HG03108 (cell line): Measurements from ENCODE around the gene PNKD.
"Not testable (repeated sequence)": the region's sequence is repeated elsewhere in the genome, so short reads cannot be mapped to it uniquely, and the experiment has no call there.

Source experiments
- ATAC-seq: cut with Tn5 transposase; IDR thresholded peaks from one replicate; pipeline ENCODE4 v1.9.1; 2021; ENCODE audit warnings: moderate library complexity; ENCODE audit not compliant: unreplicated experiment

The PNKD gene

DNA sequence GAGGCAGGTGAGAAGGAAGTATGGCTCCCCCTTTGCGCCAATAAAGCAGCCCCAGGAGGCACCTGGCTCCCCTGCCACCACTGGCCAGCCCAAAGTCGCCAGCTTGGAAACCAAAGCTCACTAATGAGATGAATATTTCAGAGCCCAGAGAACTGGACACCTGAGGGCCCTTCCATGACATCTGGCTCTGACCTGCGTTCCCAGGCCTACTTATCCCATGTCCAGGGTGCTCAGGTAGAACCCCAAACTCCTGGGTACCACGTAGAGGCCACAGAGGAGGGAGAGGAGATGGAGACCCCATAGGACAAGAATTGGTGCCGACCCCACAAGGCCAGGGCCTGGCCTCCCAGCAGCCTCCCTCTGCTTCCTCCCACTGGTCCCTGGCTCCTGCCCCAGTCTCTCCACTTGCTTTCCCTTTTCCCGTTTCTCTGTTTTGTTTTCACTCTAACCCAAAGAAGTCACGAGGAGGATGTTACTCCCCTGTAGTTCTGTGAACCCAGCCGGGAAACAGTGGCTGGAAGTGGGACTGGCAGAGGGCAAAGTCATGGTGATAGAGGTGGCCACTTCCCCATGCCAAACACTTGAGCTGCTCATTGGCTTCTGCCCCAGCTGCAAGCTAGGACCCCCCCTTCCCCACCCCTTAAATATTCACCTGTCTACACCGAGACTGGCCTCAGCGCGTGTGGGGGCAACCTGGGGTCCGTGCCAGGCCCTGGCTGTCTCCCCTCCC is 21.2 kb downstream of the PNKD start:
- ATAC-seq = no peak

DNA sequence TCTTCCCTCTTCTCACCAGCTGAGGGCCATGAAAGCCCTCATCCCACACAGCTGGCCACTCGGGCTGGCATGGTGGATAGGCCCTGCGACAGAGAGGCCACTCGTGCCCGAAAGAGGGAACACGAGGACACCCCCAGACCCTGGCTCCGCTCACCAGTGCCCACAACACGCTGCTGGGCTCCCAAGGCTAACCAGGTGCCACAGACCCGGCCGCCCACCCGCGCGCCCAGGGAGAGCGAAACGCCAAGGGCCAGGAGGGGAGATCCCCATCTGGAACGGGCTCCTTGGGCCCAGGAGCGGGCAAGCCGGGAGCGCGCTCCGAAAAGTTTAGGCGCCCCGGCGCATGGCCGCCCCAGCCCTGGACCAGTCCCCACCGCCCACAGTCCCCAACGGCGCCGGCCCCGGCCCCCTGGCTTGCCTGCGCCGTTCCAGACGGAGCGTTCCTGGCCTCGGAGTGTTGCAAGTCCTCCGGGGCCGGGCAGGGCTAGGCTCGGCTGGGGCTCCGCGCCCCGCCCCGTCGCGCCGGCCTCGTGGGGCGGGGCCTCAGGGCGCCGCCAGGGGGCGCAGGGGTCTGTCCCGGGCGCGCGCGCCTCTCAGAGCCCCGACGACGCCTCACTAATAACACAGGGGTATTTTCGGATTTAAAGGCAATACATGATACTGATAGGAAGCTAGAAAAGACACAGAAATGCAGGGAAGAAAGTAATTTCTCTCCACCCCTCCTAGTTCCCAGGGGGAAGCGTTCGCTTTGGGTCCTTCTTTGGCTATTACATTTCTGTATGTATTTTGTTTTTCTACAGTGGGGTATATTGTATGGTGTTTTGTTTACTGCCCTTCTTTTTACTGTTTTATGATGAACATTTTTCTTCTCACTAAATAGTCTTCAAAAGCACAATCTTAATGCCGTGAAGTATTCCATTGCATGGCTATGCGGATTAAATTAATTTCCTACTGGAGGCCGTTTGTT is 22.0 kb downstream of the PNKD start, which contains the start of gene TMBIM1:
TMBIM1 (minus strand) TSS at position 456 of the 967 bp plus-strand sequence. CDS start 10,362 bp downstream, outside the sequence.
- ATAC-seq = peak; percentile 59

DNA sequence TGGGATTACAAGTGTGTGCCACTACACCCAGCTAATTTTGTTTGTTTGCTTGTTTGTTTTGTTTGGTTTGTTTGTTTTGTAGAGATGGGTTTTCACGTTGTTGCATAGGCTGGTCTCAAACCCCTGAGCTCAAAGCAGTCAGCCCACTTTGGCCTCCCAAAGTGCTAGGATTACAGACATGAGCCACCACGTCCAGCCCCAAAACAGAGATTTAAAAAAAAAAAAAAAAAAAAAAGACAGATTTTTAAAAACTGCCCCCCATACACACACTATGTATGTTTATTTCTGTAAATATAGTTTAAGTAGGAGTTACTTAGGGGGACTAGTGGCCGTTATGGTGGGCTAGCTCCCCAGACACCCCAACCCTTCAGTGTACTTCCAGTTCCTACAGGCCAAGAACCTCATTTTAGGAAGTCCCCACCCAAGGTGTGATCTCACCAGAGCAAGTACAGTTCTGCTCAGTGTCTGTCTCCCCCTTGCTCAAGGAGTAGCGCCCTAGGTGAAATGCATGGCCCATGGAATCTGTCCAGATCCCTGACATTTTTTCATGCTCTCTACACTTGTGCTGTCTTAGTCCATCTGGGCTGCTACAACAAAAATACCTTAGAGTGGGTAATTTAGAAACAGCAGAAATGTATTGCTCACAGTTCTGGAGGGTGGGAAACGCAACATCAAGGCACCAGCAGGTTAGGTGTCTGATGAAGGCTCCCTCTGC is 23.6 kb downstream of the PNKD start:
- ATAC-seq = no peak

- ATAC-seq = no peak
Observed at GRCh38 chr2:218294430-218295022, 24.2 kb downstream of the PNKD start.

DNA sequence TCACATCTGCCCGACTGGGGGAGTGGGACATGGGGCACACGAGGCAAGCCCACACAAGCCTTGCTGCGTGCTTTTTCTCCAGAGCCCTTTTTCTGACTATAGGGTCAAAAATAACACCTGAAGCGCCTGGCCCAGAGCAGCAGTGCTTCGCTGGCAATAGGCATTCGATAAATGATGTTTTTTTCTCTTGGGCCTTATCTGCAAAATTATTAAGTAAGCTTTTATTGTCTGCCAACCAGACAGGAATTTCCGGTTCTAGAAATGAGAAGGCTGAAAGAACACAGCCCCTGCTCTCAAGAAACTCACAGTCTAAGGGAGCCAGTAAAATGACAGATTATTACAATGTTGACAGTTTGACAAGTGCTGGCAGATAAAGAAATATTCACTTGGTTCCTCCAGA is 24.7 kb downstream of the PNKD start:
- ATAC-seq = no peak

- ATAC-seq = no peak
Observed at GRCh38 chr2:218296200-218296599, 25.9 kb downstream of the PNKD start.

DNA sequence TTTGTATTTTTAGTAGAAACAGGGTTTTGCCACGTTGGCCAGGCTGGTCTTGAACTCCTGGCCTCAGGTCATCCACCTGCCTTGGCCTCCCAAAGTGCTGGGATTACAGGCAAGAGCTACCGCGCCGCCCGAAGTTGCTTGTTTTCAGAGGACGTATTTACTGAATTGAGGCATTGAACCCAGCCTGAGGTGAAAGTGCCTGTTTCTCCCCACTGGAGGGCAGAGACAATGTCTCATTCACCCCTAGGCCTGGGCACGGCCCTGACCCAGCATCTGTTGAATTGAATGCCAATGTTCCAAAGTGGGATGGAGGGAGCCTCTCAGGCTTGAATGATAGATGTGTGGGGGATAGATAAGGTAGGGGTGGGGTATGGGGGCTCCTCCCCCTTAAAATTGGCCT is 26.5 kb downstream of the PNKD start:
- no peak for ATAC-seq

- no peak for ATAC-seq
Observed at GRCh38 chr2:218298314-218298875, 28.1 kb downstream of the PNKD start.

GRCh38 chr2:218300141-218300540 is 29.8 kb downstream of the PNKD start:
- ATAC-seq = no peak

DNA sequence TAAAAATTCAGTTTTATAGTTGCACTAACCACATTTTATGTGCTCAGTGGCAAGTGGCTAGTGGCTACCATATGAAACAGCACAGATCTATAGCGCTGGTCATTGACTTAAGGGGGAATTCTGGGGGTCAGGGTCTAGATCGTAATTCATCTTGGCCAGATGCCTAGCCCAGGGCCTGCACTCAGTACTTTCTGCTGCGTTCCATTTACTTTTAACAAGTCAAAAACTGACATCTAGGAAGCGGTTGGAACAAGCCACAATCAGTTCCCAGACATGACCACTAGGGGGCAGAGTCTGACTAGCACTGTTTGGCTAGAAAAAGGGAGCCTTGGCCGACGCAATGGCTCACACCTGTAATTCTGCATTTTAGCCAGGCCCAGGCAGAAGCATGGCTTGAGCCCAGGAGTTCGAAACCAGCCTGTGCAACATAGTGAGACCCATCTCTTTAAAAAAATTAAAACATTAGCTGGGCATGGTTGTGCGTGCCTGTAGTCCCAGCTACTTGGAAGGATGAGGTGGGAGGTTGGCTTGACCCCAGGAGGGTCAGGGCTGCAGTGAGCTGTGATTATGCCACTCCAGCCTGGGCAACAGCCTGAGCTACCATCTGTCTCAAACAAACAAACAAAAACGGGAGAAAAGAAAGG is 31.0 kb downstream of the PNKD start:
- peak; percentile 76 for ATAC-seq

- ATAC-seq = no peak
Observed at GRCh38 chr2:218305383-218305782, 35.1 kb downstream of the PNKD start.

- ATAC-seq = no peak
Observed at GRCh38 chr2:218306184-218306920, 36.0 kb downstream of the PNKD start.

- no peak for ATAC-seq
Observed at GRCh38 chr2:218307415-218308090, 37.2 kb downstream of the PNKD start.

GRCh38 chr2:218310853-218311540 is 40.7 kb downstream of the PNKD start:
- no peak for ATAC-seq

DNA sequence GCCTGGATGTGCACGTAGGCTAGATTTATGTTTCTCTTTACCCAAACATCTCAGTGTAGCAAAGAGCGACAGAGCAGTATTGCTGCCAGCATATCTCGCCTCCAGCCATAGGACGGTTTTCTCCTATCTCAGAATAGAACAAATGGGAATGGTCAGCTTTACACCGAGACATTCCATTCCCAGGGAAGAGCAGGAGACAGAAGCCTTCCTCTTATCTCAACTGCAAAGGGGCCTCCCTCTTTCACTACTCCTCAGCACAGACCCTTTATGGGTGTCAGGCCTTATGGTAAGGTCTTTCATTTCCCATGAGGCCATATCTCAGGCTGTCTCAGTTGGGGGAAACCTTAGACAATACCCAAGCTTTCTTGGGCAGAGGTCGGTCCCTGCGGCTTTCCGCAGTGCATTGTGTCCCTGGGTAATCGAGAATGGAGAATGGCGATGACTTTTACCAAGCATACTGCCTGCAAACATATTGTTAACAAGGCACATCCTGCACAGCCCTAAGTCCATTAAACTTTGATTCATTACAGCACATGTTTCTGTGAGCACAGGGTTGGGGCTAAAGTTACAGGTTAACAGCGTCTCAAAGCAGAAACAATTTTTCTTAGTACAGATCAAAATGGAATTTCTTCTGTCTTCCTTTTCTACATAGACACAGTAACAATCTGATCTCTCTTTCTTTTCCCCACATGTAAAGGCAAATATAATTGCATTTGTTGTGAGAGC is 41.4 kb downstream of the PNKD start:
- ATAC-seq = not testable (repeated sequence)

GRCh38 chr2:218312267-218312756 is 42.0 kb downstream of the PNKD start:
- no peak for ATAC-seq

- no peak for ATAC-seq
Observed at GRCh38 chr2:218313356-218313755, 43.0 kb downstream of the PNKD start.
